ENCODE data around the gene AGMO. TPM values are rescaled to one million over a fixed set of nuclear protein-coding genes. Genes with fewer than 3 reads are reported as not detected.

Gene AGMO
- total and polyA plus RNA-seq, 12 donors, result 0.05 to 0.34 (median 0.15) TPM; not detected in 7

- H3K4me3 ChIP-seq, result no peak overlapping the region
These were observed 4.1 kb downstream of the AGMO start for GRCh38 chr7:15557686-15558085.

DNA sequence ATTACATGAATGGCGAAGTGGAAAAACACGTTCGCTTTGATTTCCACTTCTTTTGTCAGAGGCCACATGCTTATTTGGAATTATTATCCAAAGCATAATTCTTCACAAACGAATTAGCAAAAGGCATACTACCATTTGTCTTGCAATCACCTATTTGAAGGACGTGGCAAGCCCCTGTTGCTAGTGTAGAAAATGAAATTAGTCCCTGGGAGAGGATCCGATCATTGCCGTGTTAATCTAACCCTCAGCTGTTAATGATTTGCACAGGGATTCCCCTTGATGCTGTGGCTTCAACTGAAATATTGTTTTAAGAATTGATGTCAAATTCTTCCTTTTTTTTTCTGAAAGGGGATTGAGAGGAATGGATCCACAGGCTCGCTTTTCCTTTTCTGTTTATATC lies 4.6 kb downstream of the AGMO start:
- Histone ChIP-seq H3K9me3 (replicated peaks in 1 of 3) (no peaks in the 10 kb centered on the region), H3K27ac (no peak overlapping the region), H3K4me3 (no peak overlapping the region), H3K36me3 (replicated peaks in 1 of 2) (no peaks in the 10 kb centered on the region), H3K27me3 (no peaks in the 10 kb centered on the region), H3K4me1 (replicated peaks in 1 of 2) (no peaks in the 10 kb centered on the region)
- intact Hi-C loops (cut with DNase I), result no loop called here
- TF ChIP-seq, protein P1, sequence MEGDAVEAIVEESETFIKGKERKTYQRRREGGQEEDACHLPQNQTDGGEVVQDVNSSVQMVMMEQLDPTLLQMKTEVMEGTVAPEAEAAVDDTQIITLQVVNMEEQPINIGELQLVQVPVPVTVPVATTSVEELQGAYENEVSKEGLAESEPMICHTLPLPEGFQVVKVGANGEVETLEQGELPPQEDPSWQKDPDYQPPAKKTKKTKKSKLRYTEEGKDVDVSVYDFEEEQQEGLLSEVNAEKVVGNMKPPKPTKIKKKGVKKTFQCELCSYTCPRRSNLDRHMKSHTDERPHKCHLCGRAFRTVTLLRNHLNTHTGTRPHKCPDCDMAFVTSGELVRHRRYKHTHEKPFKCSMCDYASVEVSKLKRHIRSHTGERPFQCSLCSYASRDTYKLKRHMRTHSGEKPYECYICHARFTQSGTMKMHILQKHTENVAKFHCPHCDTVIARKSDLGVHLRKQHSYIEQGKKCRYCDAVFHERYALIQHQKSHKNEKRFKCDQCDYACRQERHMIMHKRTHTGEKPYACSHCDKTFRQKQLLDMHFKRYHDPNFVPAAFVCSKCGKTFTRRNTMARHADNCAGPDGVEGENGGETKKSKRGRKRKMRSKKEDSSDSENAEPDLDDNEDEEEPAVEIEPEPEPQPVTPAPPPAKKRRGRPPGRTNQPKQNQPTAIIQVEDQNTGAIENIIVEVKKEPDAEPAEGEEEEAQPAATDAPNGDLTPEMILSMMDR (IDR thresholded peaks at IDR 0.05), result no peak
- no peak for TF ChIP-seq POLR2A (IDR thresholded peaks at IDR 0.05)
- DNase-seq, result no peak
- WGBS, 4 donors, result 61 to 72% (median 65%) methylated on average over 8 of the region's 8 CpGs

More at GRCh38 chr7:15557686-15558085, 4.1 kb downstream of the AGMO start:
- H3K9me3 ChIP-seq (replicated peaks in 1 of 3), result no peaks in the 10 kb centered on the region
- intact Hi-C loops (cut with DNase I), result no loop called here
- no peaks in the 10 kb centered on the region for H3K27me3 ChIP-seq
- no peaks in the 10 kb centered on the region for H3K4me1 ChIP-seq (replicated peaks in 1 of 2)
- H3K27ac ChIP-seq, result no peak overlapping the region
- TF ChIP-seq POLR2A (IDR thresholded peaks at IDR 0.05), result no peak
- TF ChIP-seq, protein P1 (IDR thresholded peaks at IDR 0.05), result no peak
- no peak for DNase-seq
- H3K36me3 ChIP-seq (replicated peaks in 1 of 2), result no peaks in the 10 kb centered on the region

GRCh38 chr7:15556339-15557105 lies 5.3 kb downstream of the AGMO start:
- intact Hi-C loops (cut with DNase I), result no loop called here
- Histone ChIP-seq H3K27me3 (no peaks in the 10 kb centered on the region), H3K27ac (no peak overlapping the region), H3K9me3 (replicated peaks in 1 of 3) (no peaks in the 10 kb centered on the region), H3K4me1 (replicated peaks in 1 of 2) (no peaks in the 10 kb centered on the region), H3K4me3 (no peak overlapping the region), H3K36me3 (replicated peaks in 1 of 2) (no peaks in the 10 kb centered on the region)
- TF ChIP-seq, protein P1 (IDR thresholded peaks at IDR 0.05), result no peak
- TF ChIP-seq POLR2A (IDR thresholded peaks at IDR 0.05), result no peak
- WGBS, 4 donors, result 68 to 73% (median 71%) methylated on average over 4 of the region's 4 CpGs
- DNase-seq, result no peak

- Histone ChIP-seq H3K4me1 (replicated peaks in 1 of 2) (no peaks in the 10 kb centered on the region), H3K27ac (no peak overlapping the region), H3K36me3 (replicated peaks in 1 of 2) (no peaks in the 10 kb centered on the region), H3K27me3 (no peaks in the 10 kb centered on the region), H3K4me3 (no peak overlapping the region), H3K9me3 (replicated peaks in 1 of 3) (no peaks in the 10 kb centered on the region)
- intact Hi-C loops (cut with DNase I), result no loop called here
- 48 to 52% (median 50%) methylated on average over 4 of the region's 4 CpGs for WGBS, 4 donors
- no peak for DNase-seq
- no peak for TF ChIP-seq POLR2A (IDR thresholded peaks at IDR 0.05)
- TF ChIP-seq, protein P1 (IDR thresholded peaks at IDR 0.05), result no peak
These were observed 6.4 kb downstream of the AGMO start for GRCh38 chr7:15555381-15555859.
